ENCODE measurements around the gene ZNF484. TPM values are rescaled to one million over a fixed set of nuclear protein-coding genes. Genes with fewer than 3 reads are reported as not detected.
"Not testable (repeated sequence)": the region's sequence is repeated elsewhere in the genome, so short reads cannot be mapped to it uniquely, and the experiment has no call there.

Gene ZNF484
- polyA plus RNA-seq, 4 donors = 8.6 to 9.9 (median 9.4) TPM

DNA sequence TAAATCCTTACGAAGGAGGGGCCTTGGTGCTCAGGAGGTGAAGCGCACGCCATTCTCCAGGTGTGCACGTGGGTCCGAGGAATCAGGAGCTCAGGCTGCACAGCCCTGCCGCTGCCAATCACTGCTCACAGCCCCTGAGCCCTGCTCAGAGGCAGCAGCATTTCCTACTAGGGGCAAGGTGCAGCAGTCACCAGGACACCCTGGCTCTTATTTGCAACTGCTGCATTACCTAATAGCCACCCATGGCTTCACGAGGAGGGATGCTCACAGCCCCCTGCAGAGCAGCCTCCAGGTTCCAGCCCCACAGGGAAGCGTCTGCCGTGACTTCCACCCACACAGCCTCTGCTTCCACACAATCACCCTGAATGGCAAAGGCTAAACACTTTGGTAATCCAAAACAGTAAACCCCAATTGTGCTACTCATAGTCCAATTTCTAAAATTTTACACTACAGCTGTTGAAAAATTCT, 81.5 kb downstream of the ZNF484 start:
- not testable (repeated sequence) for DNase-seq (ENCODE audit: low read depth in 4 of 4, low spot score in 3 of 4)

- no peak for DNase-seq (ENCODE audit: low read depth in 4 of 4, low spot score in 3 of 4)
Observed at GRCh38 chr9:92795598-92796336, 82.1 kb downstream of the ZNF484 start.

Other genes with a start within 250 kb of the ZNF484 start
- gene IPPK, start 207.9 kb downstream of the ZNF484 start, polyA plus RNA-seq (ENCODE audit: insufficient read length in 4 of 4) = 10 to 100 TPM; 10.2 to 12.2 (median 11.9) TPM
- gene BICD2, start 113.2 kb downstream of the ZNF484 start, polyA plus RNA-seq (ENCODE audit: insufficient read length in 4 of 4) = 10 to 100 TPM; 29.1 to 32.0 (median 30.9) TPM
- gene FGD3, start 69.5 kb upstream of the ZNF484 start, polyA plus RNA-seq (ENCODE audit: insufficient read length in 4 of 4) = 1 to 10 TPM; 5.3 to 8.0 (median 5.4) TPM
- 10 to 100 TPM in 1 of 4 donors, 1 to 10 TPM in 3; 7.3 to 12.0 (median 8.5) TPM for gene SUSD3, start 180.7 kb upstream of the ZNF484 start, polyA plus RNA-seq (ENCODE audit: insufficient read length in 4 of 4)
- gene CARD19, start 218.2 kb upstream of the ZNF484 start, polyA plus RNA-seq (ENCODE audit: insufficient read length in 4 of 4) = 10 to 100 TPM; 16.5 to 34.7 (median 18.7) TPM